Upper lobe of left lung (tissue), 6 donors: Measurements from ENCODE around the gene STAMBP. TPM values are rescaled to one million over a fixed set of nuclear protein-coding genes. Genes with fewer than 3 reads are reported as not detected.

Experiments
- ATAC-seq, 2 donors: fragments of 200-7000 bp; cut with Tn5 transposase; one replicate each; pipeline ENCODE4 v1.9.1; 2022; ENCODE audit warnings: mild to moderate bottlenecking in 2 of 2, moderate library complexity in 2 of 2; ENCODE audit not compliant: low FRiP score in 2 of 2
- DNase-seq, 2 donors: peaks; one replicate each; pipeline ENCODE4 v3.0.0-alpha.2; 2019 to 2020
- H3K27ac ChIP-seq, 4 donors: fragments of 200-600 bp; sonication (generic); one replicate each; pipeline ENCODE4 v1.5.1; 2016 to 2019
- H3K27me3 ChIP-seq, 4 donors: fragments of 200-600 bp; sonication (generic); one replicate each; pipeline ENCODE4 v1.5.1; 2017 to 2019
- H3K36me3 ChIP-seq, 4 donors: fragments of 200-600 bp; sonication (generic); one replicate each; pipeline ENCODE4 v1.5.1; 2016 to 2019
- H3K4me1 ChIP-seq, 4 donors: fragments of 200-600 bp; sonication (generic); one replicate each; pipeline ENCODE4 v1.5.1; 2018 to 2019
- H3K4me3 ChIP-seq, 4 donors: fragments of 200-600 bp; sonication (generic); one replicate each; pipeline ENCODE4 v1.5.1; 2017 to 2019; ENCODE audit warnings: mild to moderate bottlenecking in 2 of 4, moderate library complexity in 1 of 4
- H3K9me3 ChIP-seq, 4 donors: fragments of 200-600 bp; sonication (generic); one replicate each; pipeline ENCODE4 v1.5.1; 2018 to 2019
- EP300 ChIP-seq, 4 donors: sonication (generic); formaldehyde crosslinking; IDR thresholded peaks; one replicate each; pipeline ENCODE4 v1.5.1; 2017; ENCODE audit warnings: antibody characterized with exemption in 4 of 4, control low read depth in 2 of 4
- POLR2A ChIP-seq, 4 donors: fragments of 450-650 bp; IDR thresholded peaks; one replicate each; pipeline ENCODE4 v1.5.1; 2016 to 2017; ENCODE audit warnings: antibody characterized with exemption in 4 of 4, mild to moderate bottlenecking in 2 of 4
- POLR2AphosphoS5 ChIP-seq, 2 donors: sonication (generic); formaldehyde crosslinking; IDR thresholded peaks; one replicate each; pipeline ENCODE4 v1.5.1; 2017; ENCODE audit warnings: antibody characterized with exemption in 2 of 2
- WGBS, 2 donors: methylation state at CpG; one replicate each; pipeline ENCODE4 v1.1.5; 2017 to 2018; 5-methylcytosine and 5-hydroxymethylcytosine counted together
- total RNA-seq, 6 donors: library from RNA; depleted of rRNA in 4 of 6; stranded (reverse); fragments of >200 nt in 4 of 6; gene quantifications; one replicate each; pipeline versions ENCODE4 v1.1.0 to v1.2.1, GENCODE V29; 2016 to 2021
- TF ChIP-seq, protein P1 (sequence below), 6 experiments: fragments of 450-650 bp in 4 of 6; fragments of 200-600 bp in 2 of 6; sonication (generic) in 2 of 6; IDR thresholded peaks; one replicate each; pipeline ENCODE4 v1.5.1; 2016 to 2019; ENCODE audit warnings: antibody characterized with exemption in 6 of 6
- donor health status: DM: no; HTN: no; CAD: no; lungs with moderate emphysema.
- donor health status: DM: no; HTN: yes; CAD: no; lungs with severe emphysema.

The STAMBP gene
- total RNA-seq, 6 donors from 2014 or later = 22.8 to 41.7 (median 28.3) TPM

- WGBS, 2 donors = 93 to 94% methylated on average over 1 of the region's 1 CpG
Measured at GRCh38 chr2:73904952-73905351, 76.2 kb downstream of the STAMBP start.

GRCh38 chr2:73906847-73907505, 78.2 kb downstream of the STAMBP start:
- Histone ChIP-seq H3K9me3 (no peaks in the 10 kb centered on the region), H3K36me3 (no peaks in the 10 kb centered on the region), H3K4me1 (no peaks in the 10 kb centered on the region), H3K4me3 (no peak overlapping the region), H3K27ac (no peak overlapping the region), H3K27me3 (no peaks in the 10 kb centered on the region)
- ATAC-seq = no peak
- no peak for DNase-seq
- TF ChIP-seq POLR2A (IDR thresholded peaks at IDR 0.05) (no peak), POLR2AphosphoS5 (IDR thresholded peaks at IDR 0.05) (no peak), EP300 (IDR thresholded peaks at IDR 0.05) (no peak)
- TF ChIP-seq, protein P1, sequence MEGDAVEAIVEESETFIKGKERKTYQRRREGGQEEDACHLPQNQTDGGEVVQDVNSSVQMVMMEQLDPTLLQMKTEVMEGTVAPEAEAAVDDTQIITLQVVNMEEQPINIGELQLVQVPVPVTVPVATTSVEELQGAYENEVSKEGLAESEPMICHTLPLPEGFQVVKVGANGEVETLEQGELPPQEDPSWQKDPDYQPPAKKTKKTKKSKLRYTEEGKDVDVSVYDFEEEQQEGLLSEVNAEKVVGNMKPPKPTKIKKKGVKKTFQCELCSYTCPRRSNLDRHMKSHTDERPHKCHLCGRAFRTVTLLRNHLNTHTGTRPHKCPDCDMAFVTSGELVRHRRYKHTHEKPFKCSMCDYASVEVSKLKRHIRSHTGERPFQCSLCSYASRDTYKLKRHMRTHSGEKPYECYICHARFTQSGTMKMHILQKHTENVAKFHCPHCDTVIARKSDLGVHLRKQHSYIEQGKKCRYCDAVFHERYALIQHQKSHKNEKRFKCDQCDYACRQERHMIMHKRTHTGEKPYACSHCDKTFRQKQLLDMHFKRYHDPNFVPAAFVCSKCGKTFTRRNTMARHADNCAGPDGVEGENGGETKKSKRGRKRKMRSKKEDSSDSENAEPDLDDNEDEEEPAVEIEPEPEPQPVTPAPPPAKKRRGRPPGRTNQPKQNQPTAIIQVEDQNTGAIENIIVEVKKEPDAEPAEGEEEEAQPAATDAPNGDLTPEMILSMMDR (IDR thresholded peaks at IDR 0.05) = no peak
- WGBS, 2 donors = 75 to 78% methylated on average over 5 of the region's 5 CpGs

More at GRCh38 chr2:73904952-73905351, 76.2 kb downstream of the STAMBP start:
- Histone ChIP-seq H3K4me3 (no peak overlapping the region), H3K27ac (no peak overlapping the region), H3K4me1 (no peaks in the 10 kb centered on the region), H3K27me3 (no peaks in the 10 kb centered on the region), H3K9me3 (no peaks in the 10 kb centered on the region), H3K36me3 (no peaks in the 10 kb centered on the region)
- no peak for TF ChIP-seq POLR2AphosphoS5 (IDR thresholded peaks at IDR 0.05)
- TF ChIP-seq, protein P1 (IDR thresholded peaks at IDR 0.05) = no peak
- TF ChIP-seq POLR2A (IDR thresholded peaks at IDR 0.05) = no peak
- TF ChIP-seq EP300 (IDR thresholded peaks at IDR 0.05) = no peak
- ATAC-seq (no peak), DNase-seq (no peak)

DNA sequence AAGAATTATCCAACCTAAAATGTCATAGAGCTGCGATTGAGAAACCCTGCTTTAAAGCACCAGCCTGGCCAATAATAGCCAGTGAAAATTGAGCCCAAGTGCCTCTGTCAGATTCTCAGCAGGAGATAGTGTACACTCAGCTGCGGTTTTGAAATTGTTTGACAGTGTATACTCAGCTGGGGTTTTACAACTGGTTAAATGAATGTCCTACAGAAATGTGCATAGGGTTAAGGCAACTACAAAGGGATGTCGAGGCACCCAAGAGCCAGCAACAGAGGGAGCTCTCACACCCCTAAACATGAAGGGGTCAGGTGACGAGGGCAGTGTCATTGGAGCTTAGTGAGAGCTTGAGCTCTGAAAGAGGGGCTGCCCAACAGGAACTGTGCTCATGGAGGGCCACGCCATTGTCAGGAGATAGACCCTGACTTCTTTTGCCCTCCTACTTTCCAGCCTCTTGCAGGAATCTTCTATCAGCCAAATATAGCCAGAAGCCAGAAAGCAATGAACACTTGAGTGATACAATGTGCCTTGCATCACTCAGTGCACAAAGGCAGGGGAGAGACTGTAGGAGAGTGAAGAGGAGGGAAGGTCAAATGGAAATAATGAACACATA, 79.2 kb downstream of the STAMBP start:
- DNase-seq = peak in 1 of 2 donors; percentile 32
- Histone ChIP-seq H3K36me3 (no peaks in the 10 kb centered on the region), H3K9me3 (no peaks in the 10 kb centered on the region), H3K4me3 (no peak overlapping the region), H3K27me3 (no peaks in the 10 kb centered on the region), H3K4me1 (no peaks in the 10 kb centered on the region), H3K27ac (no peak overlapping the region)
- no peak for ATAC-seq
- 35 to 53% methylated on average over 5 of the region's 5 CpGs for WGBS, 2 donors
- TF ChIP-seq POLR2A (IDR thresholded peaks at IDR 0.05) = no peak
- TF ChIP-seq, protein P1 (IDR thresholded peaks at IDR 0.05) = peak in 1 of 6 experiments; percentile 41

DNA sequence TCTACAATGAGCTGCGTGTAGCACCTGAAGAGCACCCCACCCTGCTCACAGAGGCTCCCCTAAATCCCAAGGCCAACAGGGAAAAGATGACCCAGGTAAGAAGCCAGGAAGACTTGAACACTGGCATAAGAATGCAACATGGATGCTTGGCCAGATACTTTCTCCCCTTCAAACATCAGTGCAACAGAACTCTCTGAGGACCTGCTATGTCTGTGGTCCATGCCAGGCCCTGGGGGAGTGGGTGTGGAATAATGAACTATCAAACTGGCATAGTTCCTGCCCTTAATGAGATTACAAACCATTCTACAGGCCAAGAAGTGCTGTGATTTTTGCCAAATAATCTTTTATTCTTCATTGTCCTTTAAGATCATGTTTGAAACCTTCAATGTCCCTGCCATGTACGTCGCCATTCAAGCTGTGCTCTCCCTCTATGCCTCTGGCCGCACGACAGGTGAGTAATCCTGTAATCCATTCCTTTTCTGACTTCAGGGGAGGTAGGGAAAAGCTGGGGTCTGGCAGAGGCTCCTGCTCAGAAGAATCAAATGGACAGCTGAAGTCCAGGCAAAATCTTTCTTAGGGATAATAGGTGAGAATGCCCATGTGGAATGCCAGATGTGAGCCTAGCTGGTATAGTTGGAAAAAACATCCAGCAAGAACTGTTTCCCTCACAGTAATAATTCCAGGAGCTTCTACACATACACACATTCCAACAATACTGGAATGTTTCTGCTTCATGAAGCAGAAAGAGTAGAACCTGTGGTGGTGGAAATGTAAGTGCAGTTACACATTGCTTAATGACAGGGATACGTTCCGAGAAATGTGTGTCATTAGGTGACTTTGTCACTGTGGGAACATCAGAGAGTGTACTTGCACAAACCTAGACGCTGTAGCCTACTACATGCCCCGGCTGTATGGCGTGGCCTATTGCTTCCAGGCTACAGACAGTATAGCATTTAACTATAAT, 80.2 kb downstream of the STAMBP start:
- Histone ChIP-seq H3K4me1 (no peaks in the 10 kb centered on the region), H3K27me3 (no peaks in the 10 kb centered on the region), H3K36me3 (no peaks in the 10 kb centered on the region), H3K9me3 (no peaks in the 10 kb centered on the region), H3K27ac (no peak overlapping the region), H3K4me3 (no peak overlapping the region)
- TF ChIP-seq POLR2AphosphoS5 (IDR thresholded peaks at IDR 0.05) = no peak
- TF ChIP-seq EP300 (IDR thresholded peaks at IDR 0.05) = no peak
- TF ChIP-seq POLR2A (IDR thresholded peaks at IDR 0.05) = no peak
- DNase-seq = no peak
- 80 to 84% methylated on average over 10 of the region's 10 CpGs for WGBS, 2 donors
- ATAC-seq = no peak
